ENCODE results near the gene DBX2.

DNA sequence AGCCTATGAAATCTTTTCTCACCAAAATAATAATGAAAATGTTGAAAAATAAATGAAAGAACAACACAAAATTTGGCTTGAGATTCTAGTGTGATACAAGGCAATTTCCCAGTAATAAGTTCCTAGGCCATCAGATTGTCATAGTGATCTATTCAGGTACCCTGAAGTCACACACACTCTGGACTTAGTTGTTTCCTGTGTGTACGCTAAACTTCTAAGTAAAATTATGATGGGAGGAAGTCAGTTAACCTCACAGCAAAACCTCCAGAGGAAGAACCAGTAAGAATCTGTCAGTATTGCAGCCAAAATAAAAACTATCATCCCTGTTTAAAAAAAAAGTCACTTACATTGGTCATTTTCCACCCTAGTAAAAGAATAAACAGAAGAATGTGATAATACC lies 81.9 kb downstream of the DBX2 start:
- TF ChIP-seq, protein P1, sequence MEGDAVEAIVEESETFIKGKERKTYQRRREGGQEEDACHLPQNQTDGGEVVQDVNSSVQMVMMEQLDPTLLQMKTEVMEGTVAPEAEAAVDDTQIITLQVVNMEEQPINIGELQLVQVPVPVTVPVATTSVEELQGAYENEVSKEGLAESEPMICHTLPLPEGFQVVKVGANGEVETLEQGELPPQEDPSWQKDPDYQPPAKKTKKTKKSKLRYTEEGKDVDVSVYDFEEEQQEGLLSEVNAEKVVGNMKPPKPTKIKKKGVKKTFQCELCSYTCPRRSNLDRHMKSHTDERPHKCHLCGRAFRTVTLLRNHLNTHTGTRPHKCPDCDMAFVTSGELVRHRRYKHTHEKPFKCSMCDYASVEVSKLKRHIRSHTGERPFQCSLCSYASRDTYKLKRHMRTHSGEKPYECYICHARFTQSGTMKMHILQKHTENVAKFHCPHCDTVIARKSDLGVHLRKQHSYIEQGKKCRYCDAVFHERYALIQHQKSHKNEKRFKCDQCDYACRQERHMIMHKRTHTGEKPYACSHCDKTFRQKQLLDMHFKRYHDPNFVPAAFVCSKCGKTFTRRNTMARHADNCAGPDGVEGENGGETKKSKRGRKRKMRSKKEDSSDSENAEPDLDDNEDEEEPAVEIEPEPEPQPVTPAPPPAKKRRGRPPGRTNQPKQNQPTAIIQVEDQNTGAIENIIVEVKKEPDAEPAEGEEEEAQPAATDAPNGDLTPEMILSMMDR (IDR thresholded peaks at IDR 0.05), result no peak
- TF ChIP-seq EZH2 (IDR thresholded peaks at IDR 0.05), result no peak

All from neural progenitor cell (in vitro differentiated cells).